ENCODE results near the gene PIWIL4. TPM values are rescaled to one million over a fixed set of nuclear protein-coding genes. Genes with fewer than 3 reads are reported as not detected.

Gene PIWIL4
- total and polyA plus RNA-seq, 9 of the 15 experiments (the other 6 are each of a cell fraction or from before 2014, with no cell fraction given) = 6.3 to 17.0 (median 10.8) TPM

DNA sequence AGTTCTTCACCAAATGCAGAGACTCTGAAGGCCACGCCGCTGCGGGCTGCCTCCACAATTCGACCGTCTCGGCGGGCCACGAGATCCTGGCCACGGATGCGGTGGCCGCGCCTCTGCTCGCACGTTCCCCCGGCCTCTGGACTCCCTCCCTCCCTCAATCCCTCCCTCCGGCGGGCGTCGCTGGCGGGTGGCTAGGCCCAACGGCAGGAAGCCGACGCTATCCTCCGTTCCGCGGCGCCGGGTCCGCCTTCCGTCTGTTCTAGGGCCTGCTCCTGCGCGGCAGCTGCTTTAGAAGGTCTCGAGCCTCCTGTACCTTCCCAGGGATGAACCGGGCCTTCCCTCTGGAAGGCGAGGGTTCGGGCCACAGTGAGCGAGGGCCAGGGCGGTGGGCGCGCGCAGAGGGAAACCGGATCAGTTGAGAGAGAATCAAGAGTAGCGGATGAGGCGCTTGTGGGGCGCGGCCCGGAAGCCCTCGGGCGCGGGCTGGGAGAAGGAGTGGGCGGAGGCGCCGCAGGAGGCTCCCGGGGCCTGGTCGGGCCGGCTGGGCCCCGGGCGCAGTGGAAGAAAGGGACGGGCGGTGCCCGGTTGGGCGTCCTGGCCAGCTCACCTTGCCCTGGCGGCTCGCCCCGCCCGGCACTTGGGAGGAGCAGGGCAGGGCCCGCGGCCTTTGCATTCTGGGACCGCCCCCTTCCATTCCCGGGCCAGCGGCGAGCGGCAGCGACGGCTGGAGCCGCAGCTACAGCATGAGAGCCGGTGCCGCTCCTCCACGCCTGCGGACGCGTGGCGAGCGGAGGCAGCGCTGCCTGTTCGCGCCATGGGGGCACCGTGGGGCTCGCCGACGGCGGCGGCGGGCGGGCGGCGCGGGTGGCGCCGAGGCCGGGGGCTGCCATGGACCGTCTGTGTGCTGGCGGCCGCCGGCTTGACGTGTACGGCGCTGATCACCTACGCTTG lies 23.2 kb upstream of the PIWIL4 start, which contains the start of gene FUT4 (continued):
- TF ChIP-seq EHMT2 (IDR thresholded peaks at IDR 0.05) (peak; percentile 23; the same call in 1 of the 2 replicates), POU5F1 (IDR thresholded peaks at IDR 0.05; ENCODE audit: borderline replicate concordance, low read depth, low read length, partially characterized antibody) (no peak), KHSRP (IDR thresholded peaks at IDR 0.05) (no peak), SNRNP70 (optimal IDR thresholded peaks at IDR 0.05; ENCODE audit: low read depth, low read length) (no peak), TAL1 (IDR thresholded peaks at IDR 0.05) (no peak), ZNF57 (CRISPR knock-in tag; IDR thresholded peaks at IDR 0.05) (no peak), SIX5 (IDR thresholded peaks at IDR 0.05; ENCODE audit: borderline replicate concordance in 1 of 2, insufficient read depth in 1 of 2, low read depth in 1 of 2, low read length in 2 of 2) (no peak), ZNF785 (CRISPR knock-in tag; IDR thresholded peaks at IDR 0.05) (no peak), TOE1 (IDR thresholded peaks at IDR 0.05; ENCODE audit: borderline replicate concordance) (peak; percentile 80), TOE1 (CRISPR knock-in tag; IDR thresholded peaks at IDR 0.05; ENCODE audit: borderline replicate concordance, low read depth) (no peak), ZNF311 (CRISPR knock-in tag; IDR thresholded peaks at IDR 0.05) (no peak), CREB1 (IDR thresholded peaks at IDR 0.05) (peak; percentile 3), CREB1 (CRISPR knock-in tag; IDR thresholded peaks at IDR 0.05) (peak; percentile 67; the same call in 1 of the 2 replicates), ZNF408 (CRISPR knock-in tag; IDR thresholded peaks at IDR 0.05; ENCODE audit: low read depth) (no peak), DDX20 (tag; IDR thresholded peaks at IDR 0.05; ENCODE audit: low read depth) (no peak), ZFP36 (IDR thresholded peaks at IDR 0.05; ENCODE audit: low read depth, low read length, partially characterized antibody) (no peak), SMAD1 (IDR thresholded peaks at IDR 0.05; ENCODE audit: low read depth, low read length, partially characterized antibody) (no peak), CTBP1 (IDR thresholded peaks at IDR 0.05; ENCODE audit: borderline replicate concordance) (peak; percentile 73), TAF9B (IDR thresholded peaks at IDR 0.05; ENCODE audit: partially characterized antibody) (peak; percentile 60), THRAP3 (IDR thresholded peaks at IDR 0.05; ENCODE audit: borderline replicate concordance) (no peak), PRMT5 (CRISPR knock-in tag; IDR thresholded peaks at IDR 0.05) (no peak), ESRRA (IDR thresholded peaks at IDR 0.05; ENCODE audit: borderline replicate concordance, low read depth) (no peak), JUND (IDR thresholded peaks at IDR 0.05; ENCODE audit: borderline replicate concordance, low read depth, low read length) (no peak), JUND (tag; IDR thresholded peaks at IDR 0.05; ENCODE audit: borderline replicate concordance, low read depth, low read length) (no peak; the same call in 2 of the 3 replicates)
- TF ChIP-seq, protein P1, sequence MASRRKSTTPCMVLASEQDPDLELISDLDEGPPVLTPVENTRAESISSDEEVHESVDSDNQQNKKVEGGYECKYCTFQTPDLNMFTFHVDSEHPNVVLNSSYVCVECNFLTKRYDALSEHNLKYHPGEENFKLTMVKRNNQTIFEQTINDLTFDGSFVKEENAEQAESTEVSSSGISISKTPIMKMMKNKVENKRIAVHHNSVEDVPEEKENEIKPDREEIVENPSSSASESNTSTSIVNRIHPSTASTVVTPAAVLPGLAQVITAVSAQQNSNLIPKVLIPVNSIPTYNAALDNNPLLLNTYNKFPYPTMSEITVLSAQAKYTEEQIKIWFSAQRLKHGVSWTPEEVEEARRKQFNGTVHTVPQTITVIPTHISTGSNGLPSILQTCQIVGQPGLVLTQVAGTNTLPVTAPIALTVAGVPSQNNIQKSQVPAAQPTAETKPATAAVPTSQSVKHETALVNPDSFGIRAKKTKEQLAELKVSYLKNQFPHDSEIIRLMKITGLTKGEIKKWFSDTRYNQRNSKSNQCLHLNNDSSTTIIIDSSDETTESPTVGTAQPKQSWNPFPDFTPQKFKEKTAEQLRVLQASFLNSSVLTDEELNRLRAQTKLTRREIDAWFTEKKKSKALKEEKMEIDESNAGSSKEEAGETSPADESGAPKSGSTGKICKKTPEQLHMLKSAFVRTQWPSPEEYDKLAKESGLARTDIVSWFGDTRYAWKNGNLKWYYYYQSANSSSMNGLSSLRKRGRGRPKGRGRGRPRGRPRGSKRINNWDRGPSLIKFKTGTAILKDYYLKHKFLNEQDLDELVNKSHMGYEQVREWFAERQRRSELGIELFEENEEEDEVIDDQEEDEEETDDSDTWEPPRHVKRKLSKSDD (conservative IDR thresholded peaks at IDR 0.05; ENCODE audit: low read length) = no peak
- TF ChIP-seq, protein P2, sequence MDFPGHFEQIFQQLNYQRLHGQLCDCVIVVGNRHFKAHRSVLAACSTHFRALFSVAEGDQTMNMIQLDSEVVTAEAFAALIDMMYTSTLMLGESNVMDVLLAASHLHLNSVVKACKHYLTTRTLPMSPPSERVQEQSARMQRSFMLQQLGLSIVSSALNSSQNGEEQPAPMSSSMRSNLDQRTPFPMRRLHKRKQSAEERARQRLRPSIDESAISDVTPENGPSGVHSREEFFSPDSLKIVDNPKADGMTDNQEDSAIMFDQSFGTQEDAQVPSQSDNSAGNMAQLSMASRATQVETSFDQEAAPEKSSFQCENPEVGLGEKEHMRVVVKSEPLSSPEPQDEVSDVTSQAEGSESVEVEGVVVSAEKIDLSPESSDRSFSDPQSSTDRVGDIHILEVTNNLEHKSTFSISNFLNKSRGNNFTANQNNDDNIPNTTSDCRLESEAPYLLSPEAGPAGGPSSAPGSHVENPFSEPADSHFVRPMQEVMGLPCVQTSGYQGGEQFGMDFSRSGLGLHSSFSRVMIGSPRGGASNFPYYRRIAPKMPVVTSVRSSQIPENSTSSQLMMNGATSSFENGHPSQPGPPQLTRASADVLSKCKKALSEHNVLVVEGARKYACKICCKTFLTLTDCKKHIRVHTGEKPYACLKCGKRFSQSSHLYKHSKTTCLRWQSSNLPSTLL (IDR thresholded peaks at IDR 0.05) = no peak
